Skeletal muscle satellite cell (primary cell): ENCODE results near the gene DTNBP1. TPM values are rescaled to one million over a fixed set of nuclear protein-coding genes. Genes with fewer than 3 reads are reported as not detected.

Source experiments
- H3K27me3 ChIP-seq: 2 replicates; pipeline ENCODE4 v1.7.0; 2013; ENCODE audit warnings: low read length; ENCODE audit not compliant: control insufficient read depth, insufficient read depth
- H3K36me3 ChIP-seq: 2 replicates; pipeline ENCODE4 v1.7.0; 2013; ENCODE audit warnings: mild to moderate bottlenecking, control low read depth, low read length; ENCODE audit not compliant: insufficient read depth
- H3K4me1 ChIP-seq: 2 replicates; pipeline ENCODE4 v1.7.0; 2013; ENCODE audit warnings: low read length; ENCODE audit not compliant: control insufficient read depth, insufficient read depth
- H3K4me2 ChIP-seq: 2 replicates; pipeline ENCODE4 v1.7.0; 2013; ENCODE audit warnings: mild to moderate bottlenecking, low read length
- H3K4me3 ChIP-seq: 2 replicates; pipeline ENCODE4 v1.7.0; 2013; ENCODE audit warnings: low read length
- H3K9ac ChIP-seq: 2 replicates; pipeline ENCODE4 v1.7.0; 2013; ENCODE audit warnings: mild to moderate bottlenecking, low read depth, low read length, moderate library complexity
- H3K9me3 ChIP-seq: replicated peaks from 2 replicates; pipeline ENCODE4 v1.7.0; 2013; ENCODE audit warnings: mild to moderate bottlenecking, control low read depth, low read length
- small RNA-seq: library from RNA; depleted of rRNA; stranded (forward); fragments of <200 nt; gene quantifications from one replicate; pipeline ENCODE3, GENCODE V24; 2012

Gene DTNBP1

DNA sequence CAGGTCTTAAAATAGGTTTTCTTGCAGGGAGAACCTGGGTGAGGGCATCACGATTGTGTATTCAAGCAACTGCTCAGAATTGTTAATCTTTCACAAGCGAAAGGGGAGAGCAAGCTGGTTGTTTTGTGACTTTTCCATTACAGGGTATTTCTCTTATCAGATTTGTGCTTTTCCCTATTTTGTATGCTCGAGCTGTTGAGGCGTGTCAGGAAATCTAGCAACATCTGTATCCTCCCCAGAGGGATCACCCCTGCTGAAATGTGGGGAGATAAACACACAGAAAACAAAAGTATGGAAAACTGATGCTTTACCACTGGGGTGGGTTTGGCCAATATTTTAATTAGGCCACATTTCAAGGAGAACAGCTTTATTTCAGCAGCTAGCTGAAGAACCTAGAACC, 187.0 kb downstream of the DTNBP1 start:
- Histone ChIP-seq H3K36me3 (peaks cover 4% of the 10 kb centered on the region), H3K4me1 (peaks cover 33% of the 10 kb centered on the region), H3K9me3 (no peaks in the 10 kb centered on the region), H3K4me3 (no peak overlapping the region), H3K9ac (no peak overlapping the region), H3K4me2 (no peak overlapping the region), H3K27me3 (no peaks in the 10 kb centered on the region)

DNA sequence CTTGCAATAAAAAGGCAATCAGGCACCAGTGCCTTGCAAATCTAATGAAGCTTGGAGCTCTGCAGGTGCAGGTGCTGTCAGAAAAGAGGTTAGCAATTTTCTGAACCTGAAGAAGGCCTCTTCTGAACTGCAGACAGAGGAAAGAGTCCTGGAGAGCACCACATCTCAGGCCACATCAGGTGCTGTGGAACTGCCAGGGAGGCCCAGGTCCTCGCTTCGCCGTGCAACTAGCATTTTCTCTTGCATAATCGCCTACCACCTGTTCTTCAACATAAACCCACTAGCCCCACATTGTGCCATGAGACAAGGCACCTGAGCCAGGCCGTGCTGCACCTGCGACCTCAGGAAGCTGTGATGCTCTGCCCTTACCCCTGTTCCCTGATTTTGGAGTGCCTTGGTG, 187.6 kb downstream of the DTNBP1 start:
- Histone ChIP-seq H3K9ac (no peak overlapping the region), H3K4me1 (peaks cover 31% of the 10 kb centered on the region), H3K27me3 (no peaks in the 10 kb centered on the region), H3K9me3 (no peaks in the 10 kb centered on the region), H3K36me3 (peaks cover 4% of the 10 kb centered on the region), H3K4me2 (no peak overlapping the region), H3K4me3 (no peak overlapping the region)

DNA sequence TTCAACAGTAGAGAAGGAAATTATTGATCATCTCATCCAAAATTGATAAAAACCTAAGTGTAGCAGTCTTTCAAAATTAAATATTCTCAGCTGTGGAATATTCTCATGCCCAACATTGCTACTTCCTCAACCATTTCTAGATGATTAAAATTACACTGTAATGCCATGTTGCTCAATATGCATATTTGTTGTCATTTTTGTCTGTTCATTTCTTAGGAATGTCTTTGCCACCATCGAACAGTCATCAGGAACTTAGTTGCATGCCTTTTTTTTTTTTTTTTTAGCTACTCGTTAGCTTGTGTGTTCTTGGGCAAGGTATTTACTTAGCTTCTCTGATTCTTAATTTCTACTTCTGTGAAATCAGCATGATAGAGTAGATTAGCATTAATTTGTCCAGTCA, 188.6 kb downstream of the DTNBP1 start:
- Histone ChIP-seq H3K4me1 (peaks cover 22% of the 10 kb centered on the region), H3K27me3 (no peaks in the 10 kb centered on the region), H3K9me3 (no peaks in the 10 kb centered on the region), H3K9ac (no peak overlapping the region), H3K4me3 (no peak overlapping the region), H3K4me2 (peak overlapping the region; percentile 26), H3K36me3 (peaks cover 4% of the 10 kb centered on the region)

- no peak overlapping the region for H3K4me3 ChIP-seq
- peak overlapping the region; percentile 26 for H3K4me2 ChIP-seq
- no peaks in the 10 kb centered on the region for H3K27me3 ChIP-seq
- H3K36me3 ChIP-seq, result peaks cover 4% of the 10 kb centered on the region
- H3K9ac ChIP-seq, result no peak overlapping the region
- H3K4me1 ChIP-seq, result peaks cover 22% of the 10 kb centered on the region
- H3K9me3 ChIP-seq, result no peaks in the 10 kb centered on the region
Observed at GRCh38 chr6:15473741-15474161, 189.1 kb downstream of the DTNBP1 start.

DNA sequence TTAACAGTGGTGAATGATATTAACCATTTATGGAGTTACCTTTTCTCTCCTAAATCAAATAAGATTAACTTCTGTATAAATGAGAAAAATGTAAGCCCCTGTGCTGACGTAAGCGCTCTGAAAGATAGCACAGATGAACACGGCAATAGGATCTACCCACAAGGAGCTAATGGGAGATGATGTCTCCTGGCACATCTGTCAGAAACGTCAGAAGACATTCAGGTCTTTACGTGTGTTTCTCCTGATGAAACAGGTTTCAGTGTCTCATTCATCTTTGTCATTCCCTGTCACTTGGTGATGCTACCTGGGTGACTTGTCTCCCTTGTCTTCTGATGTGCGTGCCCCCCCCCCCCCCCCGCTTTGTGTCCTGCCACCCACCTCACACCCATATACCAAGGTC, 189.7 kb downstream of the DTNBP1 start:
- Histone ChIP-seq H3K4me1 (peaks cover 22% of the 10 kb centered on the region), H3K36me3 (peaks cover 4% of the 10 kb centered on the region), H3K9me3 (no peaks in the 10 kb centered on the region), H3K27me3 (no peaks in the 10 kb centered on the region), H3K4me3 (no peak overlapping the region), H3K4me2 (no peak overlapping the region), H3K9ac (no peak overlapping the region)

Small RNA genes lying within 50 kb of the gene (small RNA-seq; reads per million reads assigned to genes)
- not detected for gene RF00001
